ENCODE results near the gene ATP6V1B1. TPM values are rescaled to one million over a fixed set of nuclear protein-coding genes. Genes with fewer than 3 reads are reported as not detected.

ATP6V1B1 gene
- total and polyA plus RNA-seq, 7 donors, result 0.10 to 0.70 (median 0.38) TPM; not detected in 2

GRCh38 chr2:70891572-70892357, 43.9 kb upstream of the ATP6V1B1 start:
- intact Hi-C loops (cut with DNase I), result no loop called here
- peaks cover 7% of the 10 kb centered on the region for H3K4me1 ChIP-seq
- H3K27me3 ChIP-seq (ENCODE audit: insufficient read depth in 3 of 3, low read length in 2 of 3), result peaks cover 0 to 67% (median 25%) of the 10 kb centered on the region in 3 donors
- ATAC-seq, result no peak
- no peaks in the 10 kb centered on the region for H3K9me3 ChIP-seq
- H3K36me3 ChIP-seq (ENCODE audit: insufficient read depth in 1 of 2, low read depth in 1 of 2), result no peaks in the 10 kb centered on the region
- no peak overlapping the region for H3K27ac ChIP-seq
- DNase-seq, result no peak
- WGBS, 3 donors, result 60 to 68% (median 66%) methylated on average over 9 of the region's 9 CpGs
- no peak overlapping the region for H3K4me3 ChIP-seq
- no peak for TF ChIP-seq CTCF (IDR thresholded peaks at IDR 0.05)

GRCh38 chr2:70892750-70893149, 43.0 kb upstream of the ATP6V1B1 start:
- H3K27ac ChIP-seq, result no peak overlapping the region
- intact Hi-C loops (cut with DNase I), result no loop called here
- H3K4me3 ChIP-seq, result no peak overlapping the region
- peaks cover 0 to 67% (median 25%) of the 10 kb centered on the region in 3 donors for H3K27me3 ChIP-seq (ENCODE audit: insufficient read depth in 3 of 3, low read length in 2 of 3)
- 75 to 83% (median 80%) methylated on average over 5 of the region's 5 CpGs for WGBS, 3 donors
- ATAC-seq (no peak), DNase-seq (no peak)
- no peaks in the 10 kb centered on the region for H3K36me3 ChIP-seq (ENCODE audit: insufficient read depth in 1 of 2, low read depth in 1 of 2)
- peaks cover 3% of the 10 kb centered on the region for H3K4me1 ChIP-seq
- no peak for TF ChIP-seq CTCF (IDR thresholded peaks at IDR 0.05)
- no peaks in the 10 kb centered on the region for H3K9me3 ChIP-seq

- WGBS, 3 donors, result 59 to 80% (median 73%) methylated on average over 2 of the region's 2 CpGs
- H3K27ac ChIP-seq, result no peak overlapping the region
- peaks cover 0 to 67% (median 24%) of the 10 kb centered on the region in 3 donors for H3K27me3 ChIP-seq (ENCODE audit: insufficient read depth in 3 of 3, low read length in 2 of 3)
- no peaks in the 10 kb centered on the region for H3K36me3 ChIP-seq (ENCODE audit: insufficient read depth in 1 of 2, low read depth in 1 of 2)
- H3K4me1 ChIP-seq, result peaks cover 3% of the 10 kb centered on the region
- no peaks in the 10 kb centered on the region for H3K9me3 ChIP-seq
- no peak overlapping the region for H3K4me3 ChIP-seq
- DNase-seq, result no peak
- ATAC-seq, result no peak
- no peak for TF ChIP-seq CTCF (IDR thresholded peaks at IDR 0.05)
- intact Hi-C loops (cut with DNase I), result no loop called here
Observed at GRCh38 chr2:70893186-70893585, 42.5 kb upstream of the ATP6V1B1 start.

- 70 to 80% (median 76%) methylated on average over 4 of the region's 4 CpGs for WGBS, 3 donors
- TF ChIP-seq CTCF (IDR thresholded peaks at IDR 0.05), result no peak
Observed at GRCh38 chr2:70894765-70895164, 40.9 kb upstream of the ATP6V1B1 start.

More at GRCh38 chr2:70894765-70895164, 40.9 kb upstream of the ATP6V1B1 start:
- no peak overlapping the region for H3K27ac ChIP-seq
- no peak for ATAC-seq
- no peak for DNase-seq
- H3K4me1 ChIP-seq, result no peaks in the 10 kb centered on the region
- no peaks in the 10 kb centered on the region for H3K36me3 ChIP-seq (ENCODE audit: insufficient read depth in 1 of 2, low read depth in 1 of 2)
- no peaks in the 10 kb centered on the region for H3K9me3 ChIP-seq
- H3K27me3 ChIP-seq (ENCODE audit: insufficient read depth in 3 of 3, low read length in 2 of 3), result peaks cover 0 to 67% (median 17%) of the 10 kb centered on the region in 3 donors
- intact Hi-C loops (cut with DNase I), result no loop called here
- no peak overlapping the region for H3K4me3 ChIP-seq

Measured in psoas muscle (tissue), 8 donors.